ENCODE results near the gene MARCOL.

Gene MARCOL

DNA sequence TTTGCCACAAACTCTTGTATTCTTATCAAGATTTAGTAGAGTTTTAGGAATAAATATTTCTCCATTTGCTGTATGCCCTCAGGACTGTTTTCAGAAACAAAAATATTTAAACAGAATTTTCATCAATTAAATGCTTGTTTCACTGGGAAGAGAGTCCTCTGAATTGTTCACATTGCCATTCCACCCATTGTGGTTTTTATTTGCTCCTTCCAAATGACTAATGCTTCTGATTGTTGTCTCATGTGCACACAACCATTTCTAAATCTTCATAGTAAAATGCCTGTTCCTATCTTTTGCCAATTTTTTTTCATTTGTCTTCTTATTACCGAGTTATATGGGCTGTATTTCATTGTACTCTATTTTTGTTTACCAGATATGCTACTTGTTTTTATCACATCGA, 10.6 kb downstream of the MARCOL start:
- TF ChIP-seq TAF1 (IDR thresholded peaks at IDR 0.05; ENCODE audit: borderline replicate concordance, insufficient read depth, low read length) = no peak
- TF ChIP-seq, protein P1, sequence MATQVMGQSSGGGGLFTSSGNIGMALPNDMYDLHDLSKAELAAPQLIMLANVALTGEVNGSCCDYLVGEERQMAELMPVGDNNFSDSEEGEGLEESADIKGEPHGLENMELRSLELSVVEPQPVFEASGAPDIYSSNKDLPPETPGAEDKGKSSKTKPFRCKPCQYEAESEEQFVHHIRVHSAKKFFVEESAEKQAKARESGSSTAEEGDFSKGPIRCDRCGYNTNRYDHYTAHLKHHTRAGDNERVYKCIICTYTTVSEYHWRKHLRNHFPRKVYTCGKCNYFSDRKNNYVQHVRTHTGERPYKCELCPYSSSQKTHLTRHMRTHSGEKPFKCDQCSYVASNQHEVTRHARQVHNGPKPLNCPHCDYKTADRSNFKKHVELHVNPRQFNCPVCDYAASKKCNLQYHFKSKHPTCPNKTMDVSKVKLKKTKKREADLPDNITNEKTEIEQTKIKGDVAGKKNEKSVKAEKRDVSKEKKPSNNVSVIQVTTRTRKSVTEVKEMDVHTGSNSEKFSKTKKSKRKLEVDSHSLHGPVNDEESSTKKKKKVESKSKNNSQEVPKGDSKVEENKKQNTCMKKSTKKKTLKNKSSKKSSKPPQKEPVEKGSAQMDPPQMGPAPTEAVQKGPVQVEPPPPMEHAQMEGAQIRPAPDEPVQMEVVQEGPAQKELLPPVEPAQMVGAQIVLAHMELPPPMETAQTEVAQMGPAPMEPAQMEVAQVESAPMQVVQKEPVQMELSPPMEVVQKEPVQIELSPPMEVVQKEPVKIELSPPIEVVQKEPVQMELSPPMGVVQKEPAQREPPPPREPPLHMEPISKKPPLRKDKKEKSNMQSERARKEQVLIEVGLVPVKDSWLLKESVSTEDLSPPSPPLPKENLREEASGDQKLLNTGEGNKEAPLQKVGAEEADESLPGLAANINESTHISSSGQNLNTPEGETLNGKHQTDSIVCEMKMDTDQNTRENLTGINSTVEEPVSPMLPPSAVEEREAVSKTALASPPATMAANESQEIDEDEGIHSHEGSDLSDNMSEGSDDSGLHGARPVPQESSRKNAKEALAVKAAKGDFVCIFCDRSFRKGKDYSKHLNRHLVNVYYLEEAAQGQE (IDR thresholded peaks at IDR 0.05; ENCODE audit: insufficient read depth in 1 of 2, low read depth in 2 of 2, low read length in 2 of 2) = no peak
- TF ChIP-seq FOXP2 (optimal IDR thresholded peaks at IDR 0.05; ENCODE audit: borderline replicate concordance, extremely low read depth, extremely low read length, insufficient read depth) = no peak
- no peak for TF ChIP-seq POLR2AphosphoS5 (IDR thresholded peaks at IDR 0.05; ENCODE audit: low read depth, low read length)
- TF ChIP-seq SIN3A (IDR thresholded peaks at IDR 0.05; ENCODE audit: borderline replicate concordance, insufficient read depth, low read length) = no peak

DNA sequence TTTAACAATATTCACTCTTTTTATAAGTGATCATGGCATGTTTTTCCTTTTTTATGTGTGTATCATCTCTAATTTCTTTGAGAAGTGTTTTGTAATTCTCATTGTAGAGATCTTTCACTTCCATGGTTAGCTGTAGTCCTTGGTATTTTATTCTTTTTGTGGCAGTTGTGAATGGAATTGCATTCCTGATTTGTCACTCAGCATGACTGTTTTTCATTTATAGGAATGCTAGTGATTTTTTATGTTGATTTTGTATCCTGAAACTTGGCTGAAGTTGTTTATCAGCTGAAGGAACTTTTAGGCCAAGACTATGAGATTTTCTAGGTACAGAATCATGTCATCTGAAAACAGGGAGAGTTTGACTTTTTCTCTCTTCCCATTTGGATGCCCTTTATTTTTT, 17.1 kb downstream of the MARCOL start:
- TF ChIP-seq FOXP2 (optimal IDR thresholded peaks at IDR 0.05; ENCODE audit: borderline replicate concordance, extremely low read depth, extremely low read length, insufficient read depth) (no peak), SIN3A (IDR thresholded peaks at IDR 0.05; ENCODE audit: borderline replicate concordance, insufficient read depth, low read length) (no peak), POLR2AphosphoS5 (IDR thresholded peaks at IDR 0.05; ENCODE audit: low read depth, low read length) (no peak), TAF1 (IDR thresholded peaks at IDR 0.05; ENCODE audit: borderline replicate concordance, insufficient read depth, low read length) (no peak)
- TF ChIP-seq, protein P1 (IDR thresholded peaks at IDR 0.05; ENCODE audit: insufficient read depth in 1 of 2, low read depth in 2 of 2, low read length in 2 of 2) = no peak

DNA sequence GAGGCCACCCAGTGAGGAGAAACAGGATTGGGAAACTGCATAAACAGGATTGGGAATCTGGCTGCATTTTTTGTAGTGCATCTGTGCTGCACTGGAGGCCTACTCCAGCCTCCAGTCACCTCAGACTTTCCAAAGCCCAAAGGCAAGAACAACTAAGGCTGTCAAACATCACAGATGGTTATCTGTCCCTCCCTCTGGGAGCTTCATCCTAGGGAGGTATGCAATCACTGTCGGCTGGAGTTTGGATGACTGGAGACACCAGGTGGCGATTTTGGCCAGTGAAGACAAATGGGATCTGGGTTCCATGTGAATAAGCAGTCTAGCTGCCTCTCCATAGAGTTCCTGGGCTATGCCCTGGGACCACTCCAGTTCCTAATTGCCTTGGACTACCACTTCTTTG, 21.0 kb downstream of the MARCOL start:
- TF ChIP-seq FOXP2 (optimal IDR thresholded peaks at IDR 0.05; ENCODE audit: borderline replicate concordance, extremely low read depth, extremely low read length, insufficient read depth) (no peak), TAF1 (IDR thresholded peaks at IDR 0.05; ENCODE audit: borderline replicate concordance, insufficient read depth, low read length) (no peak), POLR2AphosphoS5 (IDR thresholded peaks at IDR 0.05; ENCODE audit: low read depth, low read length) (no peak), SIN3A (IDR thresholded peaks at IDR 0.05; ENCODE audit: borderline replicate concordance, insufficient read depth, low read length) (no peak)
- TF ChIP-seq, protein P1 (IDR thresholded peaks at IDR 0.05; ENCODE audit: insufficient read depth in 1 of 2, low read depth in 2 of 2, low read length in 2 of 2) = no peak

DNA sequence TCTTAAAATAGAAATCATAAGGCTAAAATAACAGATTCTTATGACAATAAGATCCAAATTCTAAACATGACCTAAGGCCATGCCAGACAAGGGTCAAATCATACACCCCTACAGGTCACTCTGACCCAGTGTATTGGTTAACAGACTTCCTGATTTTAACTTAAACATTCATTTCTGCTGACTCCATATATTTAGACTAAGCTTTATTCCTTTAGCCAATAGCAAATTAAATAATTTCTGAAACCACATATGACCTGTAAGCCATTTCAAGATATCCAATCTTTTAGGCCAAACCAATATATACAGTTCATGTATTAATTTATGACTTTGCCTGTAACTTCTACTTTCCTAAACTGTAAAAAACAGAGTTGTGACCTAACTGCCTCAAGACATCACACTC, 22.9 kb downstream of the MARCOL start:
- TF ChIP-seq FOXP2 (optimal IDR thresholded peaks at IDR 0.05; ENCODE audit: borderline replicate concordance, extremely low read depth, extremely low read length, insufficient read depth) = no peak
- TF ChIP-seq, protein P1 (IDR thresholded peaks at IDR 0.05; ENCODE audit: insufficient read depth in 1 of 2, low read depth in 2 of 2, low read length in 2 of 2) = no peak
- no peak for TF ChIP-seq SIN3A (IDR thresholded peaks at IDR 0.05; ENCODE audit: borderline replicate concordance, insufficient read depth, low read length)
- TF ChIP-seq POLR2AphosphoS5 (IDR thresholded peaks at IDR 0.05; ENCODE audit: low read depth, low read length) = no peak
- no peak for TF ChIP-seq TAF1 (IDR thresholded peaks at IDR 0.05; ENCODE audit: borderline replicate concordance, insufficient read depth, low read length)

DNA sequence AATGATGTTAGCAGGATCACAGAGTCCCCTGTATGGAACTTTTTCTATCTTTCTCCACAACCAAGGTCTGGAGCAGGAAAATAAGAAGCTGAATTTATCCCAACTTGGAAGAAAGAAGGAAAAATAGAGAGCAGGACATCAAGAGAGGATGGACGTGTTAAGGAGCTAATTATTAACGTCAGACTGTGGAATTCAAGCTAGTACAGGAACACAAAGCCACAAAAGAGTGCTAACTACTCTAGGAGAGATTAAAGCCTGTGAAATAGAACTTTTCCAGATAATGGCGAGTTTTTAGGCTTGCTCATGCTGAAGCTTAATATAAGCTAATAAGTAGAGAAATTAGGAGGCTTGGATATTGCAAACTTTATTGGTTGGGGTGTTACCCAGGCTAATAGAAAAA, 29.6 kb downstream of the MARCOL start:
- TF ChIP-seq, protein P1 (IDR thresholded peaks at IDR 0.05; ENCODE audit: insufficient read depth in 1 of 2, low read depth in 2 of 2, low read length in 2 of 2) = no peak
- TF ChIP-seq POLR2AphosphoS5 (IDR thresholded peaks at IDR 0.05; ENCODE audit: low read depth, low read length) = no peak
- no peak for TF ChIP-seq SIN3A (IDR thresholded peaks at IDR 0.05; ENCODE audit: borderline replicate concordance, insufficient read depth, low read length)
- no peak for TF ChIP-seq FOXP2 (optimal IDR thresholded peaks at IDR 0.05; ENCODE audit: borderline replicate concordance, extremely low read depth, extremely low read length, insufficient read depth)
- no peak for TF ChIP-seq TAF1 (IDR thresholded peaks at IDR 0.05; ENCODE audit: borderline replicate concordance, insufficient read depth, low read length)

Data from PFSK-1 (cell line).